Midbrain (tissue), 1 donor: Measurements from ENCODE around the gene PCDHB15.
"Not testable (repeated sequence)": the region's sequence is repeated elsewhere in the genome, so short reads cannot be mapped to it uniquely, and the experiment has no call there.

Experiments used
- DNase-seq: peaks from one replicate; lab custom pipeline; 2025; lab: John Stamatoyannopoulos, UW

PCDHB15 gene

DNA sequence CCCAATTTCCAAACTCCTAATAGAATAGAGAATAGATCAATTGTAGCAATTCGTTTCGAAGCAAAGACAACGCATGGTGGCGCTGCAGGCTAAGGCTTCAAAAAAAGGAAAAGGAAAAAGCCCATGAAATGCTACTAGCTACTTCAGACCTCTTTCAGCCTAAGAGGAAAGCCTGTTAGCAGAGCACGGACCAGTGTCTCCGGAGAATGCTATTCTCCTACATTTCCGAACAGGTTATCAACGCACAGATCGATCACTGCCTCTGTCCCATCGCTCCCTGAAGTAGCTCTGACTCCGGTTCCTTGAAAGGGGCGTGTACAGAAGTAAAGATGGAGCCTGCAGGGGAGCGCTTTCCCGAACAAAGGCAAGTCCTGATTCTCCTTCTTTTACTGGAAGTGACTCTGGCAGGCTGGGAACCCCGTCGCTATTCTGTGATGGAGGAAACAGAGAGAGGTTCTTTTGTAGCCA lies at the start of gene PCDHB15:
PCDHB15 (plus strand) TSS at position 146 of the 468 bp plus-strand sequence; CDS start at position 330, 184 bp downstream.
- peak; percentile 11 for DNase-seq

GRCh38 chr5:141196363-141196762 lies 48.8 kb upstream of the PCDHB15 start:
- no peak for DNase-seq

- no peak for DNase-seq
Measured at GRCh38 chr5:141199359-141200235, 45.6 kb upstream of the PCDHB15 start, which contains the start of gene PCDHB11. Gene PCDHB11 (plus strand): TSS chr5:141199627. CDS start chr5:141199775, 148 bp downstream.

DNA sequence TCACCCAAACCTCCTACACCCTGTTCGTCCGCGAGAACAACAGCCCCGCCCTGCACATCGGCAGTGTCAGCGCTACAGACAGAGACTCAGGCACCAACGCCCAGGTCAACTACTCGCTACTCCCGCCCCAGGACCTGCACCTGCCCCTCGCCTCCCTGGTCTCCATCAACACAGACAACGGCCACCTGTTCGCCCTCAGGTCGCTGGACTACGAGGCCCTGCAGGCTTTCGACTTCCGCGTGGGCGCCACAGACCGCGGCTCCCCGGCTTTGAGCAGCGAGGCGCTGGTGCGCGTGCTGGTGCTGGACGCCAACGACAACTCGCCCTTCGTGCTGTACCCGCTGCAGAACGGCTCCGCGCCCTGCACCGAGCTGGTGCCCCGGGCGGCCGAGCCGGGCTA lies 44.1 kb upstream of the PCDHB15 start:
- DNase-seq, result not testable (repeated sequence)

- DNase-seq, result not testable (repeated sequence)
Measured at GRCh38 chr5:141201646-141202045, 43.5 kb upstream of the PCDHB15 start.

- peak; percentile 4 for DNase-seq
Measured at GRCh38 chr5:141208478-141208877, 36.7 kb upstream of the PCDHB15 start, which contains the start of gene PCDHB12. Gene PCDHB12 (plus strand): TSS chr5:141208719. CDS start chr5:141208908, 189 bp downstream.

DNA sequence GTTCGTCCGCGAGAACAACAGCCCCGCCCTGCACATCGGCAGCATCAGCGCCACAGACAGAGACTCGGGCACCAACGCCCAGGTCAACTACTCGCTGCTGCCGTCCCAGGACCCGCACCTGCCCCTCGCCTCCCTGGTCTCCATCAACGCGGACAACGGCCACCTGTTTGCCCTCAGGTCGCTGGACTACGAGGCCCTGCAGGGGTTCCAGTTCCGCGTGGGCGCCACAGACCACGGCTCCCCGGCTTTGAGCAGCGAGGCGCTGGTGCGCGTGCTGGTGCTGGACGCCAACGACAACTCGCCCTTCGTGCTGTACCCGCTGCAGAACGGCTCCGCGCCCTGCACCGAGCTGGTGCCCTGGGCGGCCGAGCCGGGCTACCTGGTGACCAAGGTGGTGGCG lies 34.9 kb upstream of the PCDHB15 start:
- DNase-seq, result not testable (repeated sequence)

- DNase-seq, result not testable (repeated sequence)
Measured at GRCh38 chr5:141210849-141211248, 34.3 kb upstream of the PCDHB15 start.

- DNase-seq, result peak; percentile 4
Measured at GRCh38 chr5:141213656-141214339, 31.4 kb upstream of the PCDHB15 start, which contains the start of gene PCDHB13. Gene PCDHB13 (plus strand): TSS chr5:141213919. CDS start chr5:141214124, 205 bp downstream.

DNA sequence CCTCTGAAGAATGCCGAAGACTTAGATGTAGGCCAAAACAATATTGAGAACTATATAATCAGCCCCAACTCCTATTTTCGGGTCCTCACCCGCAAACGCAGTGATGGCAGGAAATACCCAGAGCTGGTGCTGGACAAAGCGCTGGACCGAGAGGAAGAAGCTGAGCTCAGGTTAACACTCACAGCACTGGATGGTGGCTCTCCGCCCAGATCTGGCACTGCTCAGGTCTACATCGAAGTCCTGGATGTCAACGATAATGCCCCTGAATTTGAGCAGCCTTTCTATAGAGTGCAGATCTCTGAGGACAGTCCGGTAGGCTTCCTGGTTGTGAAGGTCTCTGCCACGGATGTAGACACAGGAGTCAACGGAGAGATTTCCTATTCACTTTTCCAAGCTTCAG lies 30.6 kb upstream of the PCDHB15 start:
- not testable (repeated sequence) for DNase-seq

GRCh38 chr5:141215504-141215903 lies 29.7 kb upstream of the PCDHB15 start:
- not testable (repeated sequence) for DNase-seq

- not testable (repeated sequence) for DNase-seq
Measured at GRCh38 chr5:141216035-141216434, 29.2 kb upstream of the PCDHB15 start.

DNA sequence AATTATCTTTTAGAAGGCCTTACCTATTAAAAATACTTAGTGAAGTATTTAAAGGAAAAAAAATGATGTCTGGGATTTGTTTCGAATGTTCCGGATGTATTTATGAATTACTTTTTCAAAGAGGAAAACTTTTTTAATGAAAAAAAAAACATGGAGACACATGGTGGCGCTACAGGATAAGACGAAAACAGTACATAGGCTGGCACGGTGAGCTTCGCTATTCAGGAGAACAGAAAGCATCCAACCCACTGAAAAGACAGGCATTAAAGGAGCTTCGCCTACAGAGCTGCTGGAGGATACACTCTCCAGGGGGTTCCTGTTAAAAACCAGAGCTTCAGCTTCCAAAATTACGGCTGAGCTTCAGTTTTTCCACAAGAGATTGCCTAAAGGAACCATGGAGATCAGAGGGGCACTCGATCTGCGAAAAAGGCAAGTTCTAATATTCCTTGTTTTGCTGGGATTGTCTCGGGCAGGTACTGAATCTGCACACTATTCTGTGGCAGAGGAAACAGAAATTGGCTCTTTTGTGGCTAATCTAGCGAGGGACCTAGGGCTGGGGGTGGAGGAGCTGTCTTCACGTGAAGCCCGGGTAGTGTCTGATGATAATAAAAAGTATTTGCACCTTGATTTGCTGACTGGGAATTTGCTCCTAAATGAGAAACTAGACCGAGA lies 21.9 kb upstream of the PCDHB15 start, which contains the start of gene PCDHB14:
PCDHB14 (plus strand) TSS at position 232 of the 672 bp plus-strand sequence; CDS start at position 395, 163 bp downstream.
- peak; percentile 7 for DNase-seq

DNA sequence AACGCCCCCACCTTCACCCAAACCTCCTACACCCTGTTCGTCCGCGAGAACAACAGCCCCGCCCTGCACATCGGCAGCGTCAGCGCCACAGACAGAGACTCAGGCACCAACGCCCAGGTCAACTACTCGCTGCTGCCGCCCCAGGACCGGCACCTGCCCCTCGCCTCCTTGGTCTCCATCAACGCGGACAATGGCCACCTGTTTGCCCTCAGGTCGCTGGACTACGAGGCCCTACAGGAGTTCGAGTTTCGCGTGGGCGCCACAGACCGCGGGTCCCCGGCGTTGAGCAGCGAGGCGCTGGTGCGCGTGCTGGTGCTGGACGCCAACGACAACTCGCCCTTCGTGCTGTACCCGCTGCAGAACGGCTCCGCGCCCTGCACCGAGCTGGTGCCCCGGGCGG lies 20.4 kb upstream of the PCDHB15 start:
- not testable (repeated sequence) for DNase-seq

- DNase-seq, result not testable (repeated sequence)
Measured at GRCh38 chr5:141225421-141225820, 19.8 kb upstream of the PCDHB15 start.

DNA sequence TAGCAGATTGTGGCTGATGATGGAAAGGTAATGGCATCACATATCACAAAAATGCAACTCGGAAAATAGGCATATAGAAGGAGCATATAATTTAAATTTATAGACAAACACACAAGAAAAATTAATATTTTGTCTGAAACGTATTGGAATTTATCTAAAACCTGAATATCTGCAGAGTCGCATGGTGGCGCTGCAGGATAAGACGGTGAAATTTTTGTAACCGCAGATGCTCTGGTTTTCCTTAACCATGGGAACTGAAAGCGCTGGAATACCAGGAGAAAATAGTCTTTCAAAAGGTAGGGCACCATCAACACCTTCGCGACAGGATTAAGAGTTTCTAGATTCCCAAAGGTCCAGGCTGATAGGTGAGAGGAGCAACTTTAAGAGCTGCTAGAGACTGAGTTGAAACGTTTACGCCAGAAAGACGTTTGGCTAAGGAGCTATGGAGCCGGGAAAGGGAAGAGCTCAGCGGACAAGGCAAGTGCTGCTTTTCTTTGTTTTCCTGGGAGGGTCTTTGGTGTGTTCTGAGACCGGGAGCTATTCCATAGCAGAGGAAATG lies 11.0 kb upstream of the PCDHB15 start:
- no peak for DNase-seq

GRCh38 chr5:141235922-141236321 lies 9.3 kb upstream of the PCDHB15 start:
- not testable (repeated sequence) for DNase-seq

GRCh38 chr5:141236516-141237313 lies 8.5 kb upstream of the PCDHB15 start:
- no peak for DNase-seq

DNA sequence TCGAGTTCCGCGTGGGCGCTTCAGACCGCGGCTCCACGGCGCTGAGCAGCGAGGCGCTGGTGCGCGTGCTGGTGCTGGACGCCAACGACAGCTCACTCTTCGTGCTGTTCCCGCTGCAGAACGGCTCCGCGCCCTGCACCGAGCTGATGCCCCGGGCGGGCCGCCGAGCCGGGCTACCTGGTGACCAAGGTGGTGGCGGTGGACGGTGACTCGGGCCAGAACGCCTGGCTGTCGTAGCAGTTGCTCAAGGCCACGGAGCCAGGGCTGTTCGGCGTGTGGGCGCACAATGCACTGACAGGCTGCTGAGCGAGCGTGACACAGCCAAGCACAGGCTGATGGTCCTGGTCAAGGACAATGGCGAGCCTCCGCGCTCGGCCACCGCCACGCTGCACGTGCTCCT lies 3.7 kb upstream of the PCDHB15 start:
- no peak for DNase-seq

- DNase-seq, result not testable (repeated sequence)
Measured at GRCh38 chr5:141246971-141247370, 1.8 kb downstream of the PCDHB15 start.
